K562 (cell line): ENCODE measurements around the gene DHX40. TPM values are rescaled to one million over a fixed set of nuclear protein-coding genes. Genes with fewer than 3 reads are reported as not detected.

ENCODE experiments used
- ATF7 ChIP-seq: fragments of 450-650 bp; IDR thresholded peaks from 2 replicates; pipeline ENCODE4 v1.7.1; 2014; ENCODE audit warnings: mild to moderate bottlenecking, moderate library complexity
- GABPB2 ChIP-seq: fragments of 250-450 bp; sonication (Bioruptor Pico); conservative IDR thresholded peaks from 2 replicates; pipeline ENCODE4 v1.5.1; 2021; ENCODE audit warnings: mild to moderate bottlenecking
- GATAD2A ChIP-seq: fragments of 450-650 bp; IDR thresholded peaks from 2 replicates; pipeline ENCODE4 v1.6.1; 2017
- MCM2 ChIP-seq: fragments of 450-650 bp; IDR thresholded peaks from 2 replicates; pipeline ENCODE4 v1.6.1; 2017; ENCODE audit warnings: low read depth, mild to moderate bottlenecking
- NONO ChIP-seq, 2 experiments: fragments of 200-400 bp in 1 of 2; fragments of 450-650 bp in 1 of 2; formaldehyde crosslinking in 1 of 2; IDR thresholded peaks; 2 replicates each; pipeline ENCODE4 v1.6.1; 2017; ENCODE audit warnings: low read depth in 2 of 2, mild to moderate bottlenecking in 2 of 2, moderate library complexity in 2 of 2, low read length in 1 of 2
- PHF20 ChIP-seq: fragments of 450-650 bp; IDR thresholded peaks from 2 replicates; pipeline ENCODE4 v1.6.1; 2018; ENCODE audit not compliant: partially characterized antibody
- ZNF253 ChIP-seq: fragments of 250-450 bp; sonication (Bioruptor Pico); conservative IDR thresholded peaks from 2 replicates; pipeline ENCODE4 v1.6.1; 2021; ENCODE audit warnings: mild to moderate bottlenecking
- ZNF830 ChIP-seq: fragments of 250-450 bp; sonication (Bioruptor Pico); IDR thresholded peaks from 2 replicates; pipeline ENCODE4 v1.5.0; 2021; ENCODE audit warnings: mild to moderate bottlenecking
- polyA plus RNA-seq, 8 experiments: library from polyadenylated mRNA; depleted of rRNA in 4 of 8; stranded (reverse) in 5 of 8; unstranded in 3 of 8; fragments of >200 nt; fragmentation: Nextera tagmentation in 2 of 8; fragmentation: Illumina TruSeq in 1 of 8; extraction: Ambion mirVana in 2 of 8; extraction: Trizol in 1 of 8; gene quantifications; 2 replicates each; pipeline versions ENCODE4 v1.2.1 to v1.2.3, GENCODE V29; 2011 to 2014; ENCODE audit warnings: inconsistent platforms in 1 of 8, missing spikeins in 1 of 8
- total RNA-seq, 7 experiments: library from RNA; depleted of rRNA in 6 of 7; stranded (reverse); fragments of >200 nt in 6 of 7; fragmentation: Illumina TruSeq in 2 of 7; extraction: Trizol in 2 of 7; gene quantifications; 2 replicates each; pipeline versions ENCODE4 v1.2.1 to v1.2.3, GENCODE V29; 2011 to 2021; ENCODE audit warnings: low replicate concordance in 1 of 7
- TF ChIP-seq, protein P1 (sequence below): fragments of 250-450 bp; sonication (Bioruptor Pico); IDR thresholded peaks from 2 replicates; pipeline ENCODE4 v1.5.0; 2021
- TF ChIP-seq, protein P2 (sequence below), 2 experiments: fragments of 450-650 bp; IDR thresholded peaks; 2 replicates each; pipeline ENCODE4 v1.6.1; 2016; ENCODE audit warnings: mild to moderate bottlenecking in 2 of 2, borderline replicate concordance in 1 of 2, low read depth in 1 of 2, moderate library complexity in 1 of 2

Gene DHX40
- total and polyA plus RNA-seq, 9 of the 15 experiments (the other 6 are each of a cell fraction or from before 2014, with no cell fraction given): 7.2 to 38.6 (median 18.7) TPM

DNA sequence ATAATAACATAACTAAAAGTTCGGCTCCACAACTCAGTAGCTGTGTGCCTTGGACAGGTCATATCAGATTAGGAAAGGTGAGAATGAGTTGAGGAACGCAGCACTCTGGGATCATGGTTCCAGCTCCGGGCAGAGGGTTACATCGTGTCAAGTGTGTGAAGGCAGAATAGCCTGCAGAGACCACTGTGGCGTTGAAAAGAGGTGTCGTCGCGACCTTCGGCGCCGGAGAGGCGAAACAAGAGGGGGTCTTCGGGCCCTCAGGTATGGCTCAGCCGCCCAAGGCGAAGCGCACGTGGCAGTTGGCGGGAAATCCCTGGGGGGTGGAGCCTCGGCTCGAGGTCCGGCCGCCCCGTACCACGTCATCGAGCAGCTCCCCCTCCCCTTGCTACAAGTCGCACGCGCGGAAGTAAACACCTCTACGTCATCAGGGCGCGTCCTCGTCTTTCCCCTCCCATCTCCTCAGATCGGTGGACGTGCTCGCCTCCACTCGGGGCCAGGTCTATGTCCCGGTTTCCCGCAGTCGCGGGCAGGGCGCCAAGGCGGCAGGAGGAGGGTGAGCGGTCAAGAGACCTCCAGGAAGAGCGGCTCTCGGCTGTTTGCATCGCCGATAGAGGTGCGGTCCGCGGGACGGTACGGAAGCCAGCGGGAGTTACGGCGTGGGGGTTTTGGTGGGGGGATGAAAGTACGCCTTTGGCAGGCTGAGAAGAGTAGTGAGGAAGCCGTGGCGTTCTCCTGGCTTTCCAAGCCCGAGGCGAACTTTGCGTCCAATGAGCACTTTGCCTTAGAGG, at the start of gene DHX40 (continued):
- TF ChIP-seq, protein P1, sequence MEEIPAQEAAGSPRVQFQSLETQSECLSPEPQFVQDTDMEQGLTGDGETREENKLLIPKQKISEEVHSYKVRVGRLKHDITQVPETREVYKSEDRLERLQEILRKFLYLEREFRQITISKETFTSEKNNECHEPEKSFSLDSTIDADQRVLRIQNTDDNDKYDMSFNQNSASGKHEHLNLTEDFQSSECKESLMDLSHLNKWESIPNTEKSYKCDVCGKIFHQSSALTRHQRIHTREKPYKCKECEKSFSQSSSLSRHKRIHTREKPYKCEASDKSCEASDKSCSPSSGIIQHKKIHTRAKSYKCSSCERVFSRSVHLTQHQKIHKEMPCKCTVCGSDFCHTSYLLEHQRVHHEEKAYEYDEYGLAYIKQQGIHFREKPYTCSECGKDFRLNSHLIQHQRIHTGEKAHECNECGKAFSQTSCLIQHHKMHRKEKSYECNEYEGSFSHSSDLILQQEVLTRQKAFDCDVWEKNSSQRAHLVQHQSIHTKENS (CRISPR knock-in tag): no peak
- TF ChIP-seq, protein P2, sequence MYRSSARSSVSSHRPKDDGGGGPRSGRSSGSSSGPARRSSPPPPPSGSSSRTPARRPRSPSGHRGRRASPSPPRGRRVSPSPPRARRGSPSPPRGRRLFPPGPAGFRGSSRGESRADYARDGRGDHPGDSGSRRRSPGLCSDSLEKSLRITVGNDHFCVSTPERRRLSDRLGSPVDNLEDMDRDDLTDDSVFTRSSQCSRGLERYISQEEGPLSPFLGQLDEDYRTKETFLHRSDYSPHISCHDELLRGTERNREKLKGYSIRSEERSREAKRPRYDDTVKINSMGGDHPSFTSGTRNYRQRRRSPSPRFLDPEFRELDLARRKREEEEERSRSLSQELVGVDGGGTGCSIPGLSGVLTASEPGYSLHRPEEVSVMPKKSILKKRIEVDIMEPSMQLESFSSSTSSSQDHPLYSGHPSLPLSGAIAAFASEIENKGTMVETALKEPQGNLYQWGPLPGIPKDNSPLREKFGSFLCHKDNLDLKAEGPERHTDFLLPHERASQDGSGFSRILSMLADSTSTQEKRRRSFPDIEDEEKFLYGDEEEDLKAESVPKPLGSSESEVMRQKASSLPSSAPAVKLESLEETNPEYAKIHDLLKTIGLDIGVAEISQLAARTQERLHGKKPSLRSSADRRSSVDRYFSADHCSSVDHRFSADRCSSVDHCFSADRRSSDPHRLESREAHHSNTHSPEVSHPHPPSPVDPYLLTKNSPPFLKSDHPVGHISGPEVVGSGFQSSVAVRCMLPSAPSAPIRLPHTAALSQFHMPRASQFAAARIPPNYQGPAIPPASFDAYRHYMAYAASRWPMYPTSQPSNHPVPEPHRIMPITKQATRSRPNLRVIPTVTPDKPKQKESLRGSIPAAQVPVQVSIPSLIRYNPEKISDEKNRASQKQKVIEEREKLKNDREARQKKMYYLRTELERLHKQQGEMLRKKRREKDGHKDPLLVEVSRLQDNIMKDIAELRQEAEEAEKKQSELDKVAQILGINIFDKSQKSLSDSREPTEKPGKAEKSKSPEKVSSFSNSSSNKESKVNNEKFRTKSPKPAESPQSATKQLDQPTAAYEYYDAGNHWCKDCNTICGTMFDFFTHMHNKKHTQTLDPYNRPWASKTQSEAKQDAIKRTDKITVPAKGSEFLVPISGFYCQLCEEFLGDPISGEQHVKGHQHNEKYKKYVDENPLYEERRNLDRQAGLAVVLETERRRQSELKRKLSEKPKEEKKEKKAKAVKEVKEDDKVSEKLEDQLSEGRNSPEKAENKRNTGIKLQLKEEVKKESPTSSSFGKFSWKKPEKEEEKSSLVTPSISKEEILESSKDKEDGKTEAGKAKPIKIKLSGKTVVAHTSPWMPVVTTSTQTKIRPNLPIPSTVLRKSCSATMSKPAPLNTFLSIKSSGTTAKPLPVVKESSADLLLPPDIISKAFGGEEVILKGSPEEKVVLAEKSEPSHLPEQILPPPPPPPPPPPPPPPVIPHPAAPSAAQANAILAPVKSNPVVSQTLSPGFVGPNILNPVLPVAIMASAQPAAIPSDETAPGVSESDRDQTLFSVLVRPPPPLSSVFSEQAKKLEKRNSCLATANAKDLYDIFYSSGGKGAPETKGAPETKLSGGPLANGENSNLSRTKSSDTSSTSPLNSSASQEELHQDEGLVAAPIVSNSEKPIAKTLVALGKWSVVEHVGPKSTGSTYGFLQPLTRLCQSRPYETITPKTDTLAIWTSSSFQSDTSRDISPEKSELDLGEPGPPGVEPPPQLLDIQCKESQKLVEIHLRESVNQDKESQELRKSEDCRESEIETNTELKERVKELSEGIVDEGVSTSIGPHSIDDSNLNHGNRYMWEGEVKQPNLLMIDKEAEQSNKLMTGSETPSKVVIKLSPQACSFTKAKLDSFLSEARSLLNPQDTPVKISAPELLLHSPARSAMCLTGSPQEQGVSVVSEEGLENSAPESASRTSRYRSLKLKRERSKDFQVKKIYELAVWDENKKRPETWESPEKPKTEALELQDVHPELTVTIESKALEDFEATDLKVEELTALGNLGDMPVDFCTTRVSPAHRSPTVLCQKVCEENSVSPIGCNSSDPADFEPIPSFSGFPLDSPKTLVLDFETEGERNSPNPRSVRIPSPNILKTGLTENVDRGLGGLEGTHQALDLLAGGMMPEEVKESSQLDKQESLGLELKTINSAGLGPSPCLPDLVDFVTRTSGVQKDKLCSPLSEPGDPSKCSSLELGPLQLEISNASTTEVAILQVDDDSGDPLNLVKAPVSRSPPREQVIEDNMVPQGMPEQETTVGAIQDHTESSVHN (IDR thresholded peaks at IDR 0.05; ENCODE audit: borderline replicate concordance in 1 of 2, low read depth in 1 of 2): no peak
- TF ChIP-seq ZNF830 (CRISPR knock-in tag) (0 out of 2 replicates have a peak, but pooled peaks have one; percentile 22), GATAD2A (peak; percentile 86), MCM2 (no peak), ZNF253 (CRISPR knock-in tag) (no peak), NONO (IDR thresholded peaks at IDR 0.05; ENCODE audit: low read depth in 2 of 2, low read length in 1 of 2) (0 out of 4 replicates have a peak, but pooled peaks of 1 of the 2 experiments have one; percentile 40), ATF7 (peak; percentile 94), GABPB2 (CRISPR knock-in tag) (no peak), PHF20 (peak; percentile 96)
